Peyer's patch (tissue), 4 donors: ENCODE measurements around the gene AOPEP.

ENCODE experiments used
- CTCF ChIP-seq, 6 experiments: fragments of 450-650 bp in 4 of 6; fragments of 200-600 bp in 2 of 6; sonication (generic) in 1 of 6; IDR thresholded peaks; one replicate each; pipeline ENCODE4 v1.5.1; 2017 to 2019; ENCODE audit warnings: antibody characterized with exemption in 6 of 6, mild to moderate bottlenecking in 3 of 6, moderate library complexity in 1 of 6
- POLR2A ChIP-seq, 2 donors: fragments of 450-650 bp; IDR thresholded peaks; one replicate each; pipeline ENCODE4 v1.5.1; 2017; ENCODE audit warnings: antibody characterized with exemption in 2 of 2, mild to moderate bottlenecking in 2 of 2, moderate library complexity in 2 of 2

GRCh38 chr9:94758031-94758430 lies 31.5 kb downstream of the AOPEP start:
- TF ChIP-seq CTCF (IDR thresholded peaks at IDR 0.05), result no peak
- no peak for TF ChIP-seq POLR2A (IDR thresholded peaks at IDR 0.05)
